Measurements from ENCODE around the gene PCDHA13.

PCDHA13 gene

GRCh38 chr5:140855772-140856674, 25.9 kb upstream of the PCDHA13 start, which contains the start of gene PCDHA10:
PCDHA10 (plus strand) TSS chr5:140855897; CDS start chr5:140856049, 152 bp downstream.
- no peak for DNase-seq (ENCODE audit: extremely low read depth, low read depth)

GRCh38 chr5:140857177-140857986, 24.5 kb upstream of the PCDHA13 start:
- no peak for TF ChIP-seq CTCF (IDR thresholded peaks at IDR 0.05; ENCODE audit: low read depth, low read length)
- no peak for DNase-seq (ENCODE audit: extremely low read depth, low read depth)

More at GRCh38 chr5:140855772-140856674, 25.9 kb upstream of the PCDHA13 start, which contains the start of gene PCDHA10:
- no peak for TF ChIP-seq CTCF (IDR thresholded peaks at IDR 0.05; ENCODE audit: low read depth, low read length)

- DNase-seq (ENCODE audit: extremely low read depth, low read depth) = no peak
- TF ChIP-seq CTCF (IDR thresholded peaks at IDR 0.05; ENCODE audit: low read depth, low read length) = no peak
These were observed 24.0 kb upstream of the PCDHA13 start for GRCh38 chr5:140857987-140858240.

- no peak for TF ChIP-seq CTCF (IDR thresholded peaks at IDR 0.05; ENCODE audit: low read depth, low read length)
- no peak for DNase-seq (ENCODE audit: extremely low read depth, low read depth)
These were observed 19.3 kb upstream of the PCDHA13 start for GRCh38 chr5:140862441-140863295.

GRCh38 chr5:140868721-140869554, 13.0 kb upstream of the PCDHA13 start, which contains the start of gene PCDHA11:
PCDHA11 (plus strand) TSS chr5:140868957; CDS start chr5:140869104, 147 bp downstream.
- no peak for DNase-seq (ENCODE audit: extremely low read depth, low read depth)
- no peak for TF ChIP-seq CTCF (IDR thresholded peaks at IDR 0.05; ENCODE audit: low read depth, low read length)

GRCh38 chr5:140869555-140869886, 12.4 kb upstream of the PCDHA13 start:
- TF ChIP-seq CTCF (IDR thresholded peaks at IDR 0.05; ENCODE audit: low read depth, low read length) = no peak
- no peak for DNase-seq (ENCODE audit: extremely low read depth, low read depth)
